Trophoblast cell (in vitro differentiated cells and primary cell): ENCODE data around the gene GPR152.

ENCODE experiments used
- DNase-seq, 2 donors: peaks; one replicate each; pipeline ENCODE4 v3.0.0-alpha.2; 2016
- H2AFZ ChIP-seq: 2 replicates; pipeline ENCODE4 v1.6.1; 2013; ENCODE audit warnings: low read length, moderate library complexity, mild to moderate bottlenecking; ENCODE audit not compliant: insufficient read depth, poor library complexity
- H2AK5ac ChIP-seq: 2 replicates; pipeline ENCODE4 v1.6.1; 2013; ENCODE audit warnings: mild to moderate bottlenecking, low read length
- H2BK120ac ChIP-seq: 2 replicates; pipeline ENCODE4 v1.6.1; 2013; ENCODE audit warnings: low read length, mild to moderate bottlenecking, moderate library complexity; ENCODE audit not compliant: insufficient read depth, poor library complexity
- H2BK12ac ChIP-seq: 2 replicates; pipeline ENCODE4 v1.6.1; 2013; ENCODE audit warnings: mild to moderate bottlenecking, low read length, moderate library complexity
- H2BK5ac ChIP-seq: 2 replicates; pipeline ENCODE4 v1.6.1; 2013; ENCODE audit warnings: low read length, low read depth, moderate library complexity, mild to moderate bottlenecking; ENCODE audit not compliant: poor library complexity
- H3K14ac ChIP-seq: 2 replicates; pipeline ENCODE4 v1.6.1; 2013; ENCODE audit warnings: mild to moderate bottlenecking, low read length
- H3K18ac ChIP-seq: 2 replicates; pipeline ENCODE4 v1.6.1; 2013; ENCODE audit warnings: mild to moderate bottlenecking, low read length
- H3K23ac ChIP-seq: 2 replicates; pipeline ENCODE4 v1.6.1; 2013; ENCODE audit warnings: low read length
- H3K27ac ChIP-seq: 2 replicates; pipeline ENCODE4 v1.5.1; 2013; ENCODE audit warnings: low read depth, mild to moderate bottlenecking, inconsistent platforms, low read length, moderate library complexity
- H3K27me3 ChIP-seq: 2 replicates; pipeline ENCODE4 v1.6.1; 2013; ENCODE audit warnings: inconsistent platforms, mild to moderate bottlenecking, low read length, moderate library complexity; ENCODE audit not compliant: insufficient read depth
- H3K36me3 ChIP-seq, 2 experiments: 1 replicate in 1 of 2; 2 replicates in 1 of 2; pipeline ENCODE4 v1.6.1; 2013; ENCODE audit warnings: low read length in 2 of 2, mild to moderate bottlenecking in 2 of 2, moderate library complexity in 1 of 2; ENCODE audit not compliant: insufficient read depth in 2 of 2, control insufficient read depth in 1 of 2
- H3K4ac ChIP-seq: 2 replicates; pipeline ENCODE4 v1.6.1; 2013; ENCODE audit warnings: low read depth, mild to moderate bottlenecking, low read length, moderate library complexity
- H3K4me1 ChIP-seq, 2 experiments: 1 replicate in 1 of 2; 2 replicates in 1 of 2; pipeline ENCODE4 v1.6.1; 2013; ENCODE audit warnings: low read length in 2 of 2, mild to moderate bottlenecking in 2 of 2, moderate library complexity in 1 of 2; ENCODE audit not compliant: insufficient read depth in 2 of 2, control insufficient read depth in 1 of 2
- H3K4me2 ChIP-seq: 2 replicates; pipeline ENCODE4 v1.6.1; 2013; ENCODE audit warnings: inconsistent platforms, mild to moderate bottlenecking, low read length, moderate library complexity
- H3K4me3 ChIP-seq: 2 replicates; pipeline ENCODE4 v1.5.1; 2013; ENCODE audit warnings: mild to moderate bottlenecking, low read depth, low read length, inconsistent platforms
- H3K79me1 ChIP-seq: one replicate; pipeline ENCODE4 v1.6.1; 2013; ENCODE audit warnings: low read length
- H3K79me2 ChIP-seq: 2 replicates; pipeline ENCODE4 v1.6.1; 2013; ENCODE audit warnings: low read length, mild to moderate bottlenecking; ENCODE audit not compliant: control insufficient read depth, insufficient read depth, poor library complexity
- H3K9ac ChIP-seq: 2 replicates; pipeline ENCODE4 v1.6.1; 2013; ENCODE audit warnings: mild to moderate bottlenecking, low read length
- H3K9me3 ChIP-seq: 2 replicates; pipeline ENCODE4 v1.6.1; 2013; ENCODE audit warnings: low read depth, mild to moderate bottlenecking, control low read depth, inconsistent platforms, low read length; ENCODE audit not compliant: insufficient read depth
- H4K12ac ChIP-seq: 2 replicates; pipeline ENCODE4 v1.6.1; 2013; ENCODE audit warnings: low read depth, mild to moderate bottlenecking, low read length, moderate library complexity
- H4K8ac ChIP-seq: 2 replicates; pipeline ENCODE4 v1.6.1; 2013; ENCODE audit warnings: low read depth, mild to moderate bottlenecking, low read length, moderate library complexity
- H4K91ac ChIP-seq: one replicate; pipeline ENCODE4 v1.6.1; 2013; ENCODE audit warnings: low read depth, mild to moderate bottlenecking, low read length, moderate library complexity
- WGBS: extraction: QIAGEN DNeasy Blood & Tissue Kit; methylation state at CpG from one replicate; pipeline ENCODE4 v1.1.7; 2013; ENCODE audit warnings: missing lambda C conversion rate; ENCODE audit not compliant: insufficient read length, insufficient coverage; ENCODE audit errors: extremely low coverage; 5-methylcytosine and 5-hydroxymethylcytosine counted together

GPR152 gene

GRCh38 chr11:67406969-67407687, 45.4 kb downstream of the GPR152 start:
- H3K9ac ChIP-seq = no peak overlapping the region
- H3K79me1 ChIP-seq = peaks cover under 1% of the 10 kb centered on the region
- H2BK12ac ChIP-seq = no peak overlapping the region

GRCh38 chr11:67406420-67406968, 46.0 kb downstream of the GPR152 start:
- no peaks in the 10 kb centered on the region for H3K9me3 ChIP-seq
- H2BK5ac ChIP-seq = no peak overlapping the region
- H2AK5ac ChIP-seq = no peak overlapping the region
- H3K14ac ChIP-seq = no peak overlapping the region
- no peak overlapping the region for H2AFZ ChIP-seq
- H3K36me3 ChIP-seq = no peaks in the 10 kb centered on the region
- H4K12ac ChIP-seq = no peak overlapping the region
- WGBS = no CpG with 5 or more reads among the region's 18 CpGs
- no peak overlapping the region for H4K8ac ChIP-seq
- no peak overlapping the region for H2BK120ac ChIP-seq
- no peak overlapping the region for H3K4me3 ChIP-seq
- H3K4me1 ChIP-seq = peaks cover 3 to 6% of the 10 kb centered on the region in 2 experiments
- H3K9ac ChIP-seq = no peak overlapping the region
- H3K4me2 ChIP-seq = no peak overlapping the region
- no peak overlapping the region for H4K91ac ChIP-seq
- peaks cover 5% of the 10 kb centered on the region for H3K79me1 ChIP-seq
- H2BK12ac ChIP-seq = no peak overlapping the region
- H3K79me2 ChIP-seq = peaks cover 3% of the 10 kb centered on the region
- no peak overlapping the region for H3K18ac ChIP-seq
- H3K4ac ChIP-seq = no peak overlapping the region
- H3K27ac ChIP-seq = no peak overlapping the region
- no peaks in the 10 kb centered on the region for H3K27me3 ChIP-seq
- H3K23ac ChIP-seq = no peak overlapping the region
- no peak for DNase-seq

More at GRCh38 chr11:67406969-67407687, 45.4 kb downstream of the GPR152 start:
- no peak overlapping the region for H3K27ac ChIP-seq
- H4K8ac ChIP-seq = no peak overlapping the region
- peak in 1 of 2 donors; percentile 18 for DNase-seq
- H3K4me2 ChIP-seq = no peak overlapping the region
- no peak overlapping the region for H2AK5ac ChIP-seq
- no peak overlapping the region for H4K12ac ChIP-seq
- H3K4me1 ChIP-seq = peaks cover under 1 to 4% of the 10 kb centered on the region in 2 experiments
- no peak overlapping the region for H3K4me3 ChIP-seq
- H3K23ac ChIP-seq = no peak overlapping the region
- H3K14ac ChIP-seq = no peak overlapping the region
- H2BK5ac ChIP-seq = no peak overlapping the region
- H3K27me3 ChIP-seq = no peaks in the 10 kb centered on the region
- no peak overlapping the region for H3K4ac ChIP-seq
- H3K36me3 ChIP-seq = no peaks in the 10 kb centered on the region
- H3K9me3 ChIP-seq = no peaks in the 10 kb centered on the region
- peaks cover under 1% of the 10 kb centered on the region for H3K79me2 ChIP-seq
- no peak overlapping the region for H2AFZ ChIP-seq
- H4K91ac ChIP-seq = no peak overlapping the region
- no peak overlapping the region for H3K18ac ChIP-seq
- no CpG with 5 or more reads among the region's 12 CpGs for WGBS
- no peak overlapping the region for H2BK120ac ChIP-seq

GRCh38 chr11:67405688-67406339, 46.7 kb downstream of the GPR152 start:
- Histone ChIP-seq H3K36me3 (no peaks in the 10 kb centered on the region), H2AK5ac (no peak overlapping the region), H3K27ac (no peak overlapping the region), H3K4me1 (peaks cover 5 to 9% of the 10 kb centered on the region in 2 experiments), H3K9me3 (no peaks in the 10 kb centered on the region), H3K27me3 (no peaks in the 10 kb centered on the region), H4K12ac (no peak overlapping the region), H3K4me2 (no peak overlapping the region), H3K23ac (no peak overlapping the region), H3K14ac (no peak overlapping the region), H3K4me3 (no peak overlapping the region), H4K91ac (no peak overlapping the region), H3K79me1 (peaks cover 10% of the 10 kb centered on the region), H3K18ac (no peak overlapping the region), H2BK5ac (no peak overlapping the region), H2BK12ac (no peak overlapping the region), H2BK120ac (no peak overlapping the region), H3K9ac (no peak overlapping the region), H2AFZ (no peak overlapping the region), H3K79me2 (peaks cover 10% of the 10 kb centered on the region), H4K8ac (no peak overlapping the region), H3K4ac (no peak overlapping the region)
- WGBS = no CpG with 5 or more reads among the region's 9 CpGs
- DNase-seq = no peak

- H3K4ac ChIP-seq = no peak overlapping the region
- no peak overlapping the region for H2BK12ac ChIP-seq
- no CpG with 5 or more reads among the region's 6 CpGs for WGBS
- no peak overlapping the region for H4K12ac ChIP-seq
- H3K4me3 ChIP-seq = no peak overlapping the region
- H2AK5ac ChIP-seq = no peak overlapping the region
- H3K23ac ChIP-seq = no peak overlapping the region
- H3K4me1 ChIP-seq = peaks cover 11 to 15% of the 10 kb centered on the region in 2 experiments
- peaks cover 10% of the 10 kb centered on the region for H3K79me1 ChIP-seq
- no peaks in the 10 kb centered on the region for H3K9me3 ChIP-seq
- peaks cover 4% of the 10 kb centered on the region in 2 experiments for H3K36me3 ChIP-seq
- no peak for DNase-seq
- H4K91ac ChIP-seq = no peak overlapping the region
- no peak overlapping the region for H2BK5ac ChIP-seq
- no peak overlapping the region for H2AFZ ChIP-seq
- no peak overlapping the region for H4K8ac ChIP-seq
- H3K27me3 ChIP-seq = no peaks in the 10 kb centered on the region
- no peak overlapping the region for H3K4me2 ChIP-seq
- H2BK120ac ChIP-seq = no peak overlapping the region
- H3K27ac ChIP-seq = no peak overlapping the region
- H3K14ac ChIP-seq = no peak overlapping the region
- no peak overlapping the region for H3K9ac ChIP-seq
- H3K79me2 ChIP-seq = peaks cover 13% of the 10 kb centered on the region
- no peak overlapping the region for H3K18ac ChIP-seq
Measured at GRCh38 chr11:67405196-67405567, 47.3 kb downstream of the GPR152 start.
